Tongue (tissue), 2 donors: ENCODE measurements around the gene SLC10A3. TPM values are rescaled to one million over a fixed set of nuclear protein-coding genes. Genes with fewer than 3 reads are reported as not detected.
"Not testable (repeated sequence)": the region's sequence is repeated elsewhere in the genome, so short reads cannot be mapped to it uniquely, and the experiment has no call there.

Experiments
- DNase-seq: peaks from one replicate; pipeline ENCODE4 v3.0.0-alpha.2; 2015
- total RNA-seq: library from RNA; depleted of rRNA; stranded (reverse); fragments of >200 nt; gene quantifications from one replicate; pipeline ENCODE4 v1.2.3, GENCODE V29; 2014

Gene SLC10A3
- total RNA-seq, 1 donor from 2014 or later, result 16.3 TPM

DNA sequence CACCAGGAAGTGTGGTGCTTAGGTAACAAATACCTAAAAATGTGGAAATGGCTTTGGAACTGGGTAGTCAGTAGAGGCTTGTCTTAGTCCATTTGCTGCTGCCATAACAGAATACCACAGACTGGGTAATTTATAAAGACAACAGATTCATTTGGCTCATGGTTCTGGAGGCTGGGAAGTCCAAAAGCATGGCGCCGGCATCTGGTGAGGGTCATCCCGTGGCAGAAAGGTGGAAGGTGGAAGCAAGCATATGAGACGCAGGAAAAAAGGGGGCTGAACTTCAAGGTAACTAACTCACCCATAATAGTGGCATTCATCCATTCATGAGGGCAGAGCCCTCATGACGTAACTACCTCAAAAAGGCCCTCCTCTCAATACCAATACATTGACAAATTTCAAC is 19.0 kb upstream of the SLC10A3 start:
- no peak for DNase-seq

DNA sequence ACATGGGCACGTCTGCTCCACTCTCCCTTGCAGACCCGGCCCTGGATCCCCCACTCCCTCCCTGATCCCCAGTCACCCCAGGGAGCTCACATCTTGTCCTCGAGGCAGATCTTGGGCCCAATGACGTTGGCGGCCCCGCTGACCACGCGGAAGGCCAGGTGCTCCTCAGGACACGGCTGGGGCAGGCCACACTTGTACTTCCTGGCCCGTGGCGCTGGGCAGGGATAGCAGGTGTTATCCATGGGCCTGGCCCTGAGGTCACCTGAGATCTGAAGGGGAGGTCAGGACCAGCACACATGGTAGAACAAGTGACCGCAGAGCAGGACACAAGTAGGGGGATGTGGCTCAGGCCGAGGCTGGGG is 17.9 kb upstream of the SLC10A3 start:
- DNase-seq, result no peak

DNA sequence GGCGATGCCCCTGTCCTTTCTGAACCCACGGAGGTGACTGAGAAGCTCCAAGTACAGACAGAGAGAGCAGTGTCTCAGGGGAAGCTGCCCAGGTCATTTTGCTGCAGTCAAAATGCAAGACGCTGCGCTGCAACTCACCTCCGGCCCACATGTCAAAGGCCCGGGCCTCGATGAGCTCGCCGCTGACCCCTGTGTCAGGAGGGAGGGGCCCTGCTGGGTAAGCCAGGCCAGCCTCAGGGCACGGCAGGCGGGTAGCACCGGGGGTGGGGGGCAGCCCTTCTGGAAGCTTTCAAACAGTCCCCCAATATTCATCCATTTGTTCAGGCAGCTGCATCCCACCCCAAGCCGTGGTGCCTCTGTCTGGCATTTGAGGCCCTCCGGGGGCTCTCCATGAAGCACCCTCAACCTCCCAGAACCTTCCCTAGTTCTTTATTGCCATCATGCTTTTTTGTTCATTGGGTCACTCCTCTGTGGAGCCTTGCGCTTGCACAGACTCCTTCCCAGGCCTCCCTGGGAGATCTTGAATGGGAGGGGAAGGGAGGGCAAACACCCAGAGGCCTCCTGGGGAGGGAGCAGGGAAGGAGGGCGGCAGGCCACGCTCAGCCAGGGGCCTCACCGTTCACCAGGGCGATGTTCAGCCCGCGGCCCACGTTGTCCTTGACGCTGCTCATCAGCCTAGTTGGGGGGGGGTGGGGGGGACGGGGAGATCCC is 17.4 kb upstream of the SLC10A3 start:
- DNase-seq, result no peak

DNA sequence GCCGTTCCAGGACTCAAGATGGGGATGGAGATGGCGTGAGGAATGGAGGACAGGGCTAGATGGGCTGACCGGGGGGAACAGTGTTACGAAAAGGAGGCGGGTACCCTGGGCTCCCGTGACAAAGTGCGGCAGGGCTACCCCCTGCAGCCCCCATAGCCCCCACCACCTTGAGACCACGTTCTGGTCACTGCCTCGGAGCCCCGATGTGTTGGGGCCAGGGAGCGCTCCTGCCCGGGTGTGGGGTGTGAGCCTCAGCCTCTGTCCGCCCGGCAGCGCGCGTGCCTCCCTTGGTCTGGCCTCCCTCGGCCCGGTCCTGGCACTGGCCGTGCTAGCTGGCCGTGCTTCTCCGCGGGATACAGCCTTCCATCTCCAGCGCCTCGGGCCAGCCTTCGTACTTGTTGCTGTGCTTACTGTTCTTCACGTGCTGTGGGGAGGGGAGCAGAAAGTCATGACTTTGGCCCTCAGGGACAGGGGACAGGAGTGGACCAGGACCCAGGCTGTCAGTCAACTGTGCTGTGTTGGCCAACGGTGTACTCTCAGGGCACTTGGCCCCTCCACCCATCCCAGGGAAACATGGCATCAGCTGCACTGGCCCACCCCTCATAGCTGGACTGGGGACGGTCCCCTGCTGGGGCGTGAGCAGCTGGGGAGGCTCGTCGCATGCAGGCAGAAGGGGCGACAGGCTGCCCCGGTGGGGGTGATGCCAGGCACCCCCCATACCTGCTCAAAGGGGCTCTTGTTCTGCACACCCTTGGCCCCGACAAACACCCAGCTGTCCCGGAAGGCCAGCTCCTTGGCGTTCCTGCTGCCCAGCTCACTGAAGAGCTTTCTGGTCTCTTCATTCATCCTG is 16.3 kb upstream of the SLC10A3 start:
- DNase-seq, result no peak

DNA sequence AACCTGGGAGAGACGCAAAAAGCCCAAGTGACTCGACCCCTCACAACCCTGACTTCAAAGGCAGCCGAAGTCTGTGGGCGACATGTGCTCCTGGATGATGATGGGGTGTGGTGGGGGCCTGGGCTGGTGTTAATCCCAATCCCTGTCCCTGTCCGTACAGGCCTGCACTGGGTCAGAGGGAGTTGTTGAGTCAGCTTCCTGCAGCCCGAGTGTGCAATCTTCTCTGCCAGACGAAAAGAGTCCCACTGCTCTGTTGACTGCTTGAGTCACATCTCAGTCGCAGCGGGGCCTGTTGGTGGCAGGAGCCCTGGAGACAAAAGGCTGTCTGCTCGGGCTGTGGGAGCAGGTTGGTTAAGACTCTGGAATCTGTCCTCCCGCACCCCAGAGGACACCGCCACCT is 15.3 kb upstream of the SLC10A3 start:
- no peak for DNase-seq

DNA sequence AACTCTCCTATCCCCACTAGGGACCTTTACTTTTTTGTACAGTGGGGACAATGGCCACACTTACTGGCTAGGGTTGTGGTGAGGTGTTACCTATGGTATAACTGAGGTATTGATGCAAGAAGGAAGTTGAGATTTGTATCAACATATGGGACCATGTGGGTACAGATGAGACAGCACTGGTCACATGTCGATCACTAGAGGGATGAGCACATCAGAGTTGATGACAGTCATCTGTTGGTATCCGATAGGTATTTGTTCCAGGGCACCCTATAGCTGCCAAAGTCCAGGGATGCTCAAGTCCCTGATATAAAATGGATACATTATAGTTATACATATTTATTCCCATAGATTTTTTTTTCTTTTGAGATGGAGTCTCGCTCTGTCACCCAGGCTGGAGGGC is 12.6 kb upstream of the SLC10A3 start:
- no peak for DNase-seq

DNA sequence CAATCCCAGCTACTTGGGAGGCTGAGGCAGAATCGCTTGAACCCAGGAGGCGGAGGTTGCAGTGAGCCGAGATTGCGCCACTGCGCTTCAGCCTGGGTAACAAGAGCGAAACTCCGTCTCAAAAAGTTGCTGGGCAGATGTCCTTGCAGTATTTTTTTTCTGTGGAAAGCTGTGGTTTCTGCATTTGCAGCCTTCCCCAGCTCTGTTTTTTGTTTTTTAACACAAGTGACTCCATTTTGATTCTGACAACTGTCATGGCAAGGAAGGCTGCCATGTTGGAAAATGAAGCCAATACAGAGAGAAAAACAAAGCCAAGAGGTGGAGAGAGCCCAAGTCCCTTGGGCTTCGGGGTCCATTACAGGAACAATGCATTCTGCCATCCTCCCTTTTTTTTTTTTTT is 11.7 kb upstream of the SLC10A3 start:
- no peak for DNase-seq

DNA sequence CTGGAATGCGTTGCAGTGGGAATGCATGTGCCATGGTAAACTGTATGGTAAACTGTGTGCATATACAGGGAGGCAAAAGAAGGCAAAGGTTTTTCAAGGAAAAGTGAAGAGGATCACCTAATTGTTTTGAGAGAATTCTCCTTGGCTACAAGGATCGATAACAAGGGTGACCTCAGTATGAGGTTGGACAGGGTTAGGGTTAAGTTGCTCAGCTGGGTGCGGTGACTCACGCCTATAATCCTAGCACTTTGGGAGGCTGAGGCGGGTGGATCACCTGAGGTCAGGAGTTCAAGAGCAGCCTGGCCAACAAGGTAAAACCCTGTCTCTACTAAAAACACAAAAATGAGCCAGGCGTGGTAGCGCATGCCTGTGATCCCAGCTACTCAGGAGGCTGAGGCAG is 11.0 kb upstream of the SLC10A3 start:
- not testable (repeated sequence) for DNase-seq

DNA sequence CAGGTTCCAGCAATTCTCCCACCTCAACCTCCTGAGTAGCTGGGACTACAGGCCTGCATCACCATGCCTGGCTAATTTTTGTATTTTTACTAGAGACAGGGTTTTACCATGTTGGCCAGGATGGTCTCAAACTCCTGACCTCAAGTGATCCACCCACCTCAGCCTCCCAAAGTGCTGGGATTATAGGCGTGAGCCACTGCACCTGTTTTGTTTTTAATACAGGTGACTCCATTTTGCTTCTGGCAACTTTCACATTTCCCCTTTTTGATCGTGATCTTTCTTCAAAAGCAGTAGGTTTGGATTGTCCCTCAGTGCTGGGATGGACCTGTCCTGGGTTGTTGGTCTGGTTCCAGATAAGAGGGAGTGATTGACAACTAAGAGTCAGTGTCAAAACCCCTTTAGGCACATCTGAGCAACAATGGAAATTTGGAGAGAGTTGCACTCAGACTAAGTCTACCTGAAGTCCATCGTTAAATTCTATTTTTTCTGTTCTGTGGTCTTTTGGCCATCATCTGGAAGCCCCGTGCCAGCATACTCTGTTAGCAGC is 6.2 kb upstream of the SLC10A3 start:
- not testable (repeated sequence) for DNase-seq

DNA sequence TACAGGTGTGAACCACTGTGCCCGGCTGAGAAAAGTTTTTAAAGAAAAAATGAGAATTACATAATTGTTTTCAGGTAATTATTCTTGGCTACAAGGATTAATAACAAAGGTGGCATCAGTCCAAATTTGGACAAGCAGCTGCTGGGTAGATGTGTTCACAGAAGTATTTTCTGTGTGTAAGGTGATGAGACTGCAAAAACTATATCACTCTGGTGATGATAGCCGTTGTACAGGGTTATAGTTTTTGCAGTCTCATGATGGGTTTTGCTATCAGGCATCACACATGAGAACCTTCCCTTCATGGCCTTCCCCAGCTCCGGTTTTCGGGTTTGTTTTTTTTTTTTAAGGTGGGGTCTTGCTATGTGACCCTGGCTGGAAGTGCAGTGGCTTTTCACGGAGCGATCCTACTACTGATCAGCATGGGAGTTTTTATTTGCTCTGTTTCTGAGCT is 5.1 kb upstream of the SLC10A3 start:
- no peak for DNase-seq

DNA sequence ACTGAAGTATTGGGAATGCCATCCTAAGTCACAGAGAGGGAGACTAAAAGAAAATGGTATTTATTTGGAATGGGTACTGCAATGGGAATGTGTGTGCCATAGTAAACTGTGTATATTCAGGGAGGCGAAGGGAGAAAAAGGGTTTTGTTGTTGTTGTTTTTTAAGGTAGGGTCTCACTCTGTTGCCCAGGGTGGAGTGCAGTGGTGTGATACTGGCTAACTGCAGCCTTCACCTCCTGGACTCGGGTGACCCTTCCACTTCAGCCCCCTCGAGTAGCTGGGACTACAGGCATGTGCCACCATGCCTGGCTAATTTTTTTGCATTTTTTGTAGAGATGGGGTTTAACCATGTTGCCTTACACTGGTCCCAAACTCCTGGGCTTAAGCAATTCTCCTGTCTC is 4.3 kb upstream of the SLC10A3 start:
- DNase-seq, result no peak

DNA sequence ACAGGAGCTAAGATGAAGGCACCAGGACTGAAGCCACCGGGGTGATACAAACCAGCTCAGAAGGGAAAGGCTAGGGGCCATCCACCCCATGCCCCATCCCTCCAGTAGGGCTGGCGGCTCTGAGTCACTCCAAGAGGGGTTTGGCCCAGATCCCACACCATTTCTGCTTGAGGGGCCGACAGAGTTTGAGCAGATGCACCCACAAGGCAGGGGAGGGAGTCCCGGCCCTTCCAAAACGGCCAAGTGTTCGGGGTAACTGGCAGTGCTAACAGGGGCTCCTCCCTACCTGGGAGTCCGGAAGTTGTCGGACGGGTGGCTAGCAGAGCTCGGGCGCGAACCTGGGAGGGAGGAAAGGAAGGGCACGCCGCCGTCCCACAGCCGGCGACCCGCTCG is 412 bp downstream of the SLC10A3 start:
- DNase-seq, result peak; percentile 51

DNA sequence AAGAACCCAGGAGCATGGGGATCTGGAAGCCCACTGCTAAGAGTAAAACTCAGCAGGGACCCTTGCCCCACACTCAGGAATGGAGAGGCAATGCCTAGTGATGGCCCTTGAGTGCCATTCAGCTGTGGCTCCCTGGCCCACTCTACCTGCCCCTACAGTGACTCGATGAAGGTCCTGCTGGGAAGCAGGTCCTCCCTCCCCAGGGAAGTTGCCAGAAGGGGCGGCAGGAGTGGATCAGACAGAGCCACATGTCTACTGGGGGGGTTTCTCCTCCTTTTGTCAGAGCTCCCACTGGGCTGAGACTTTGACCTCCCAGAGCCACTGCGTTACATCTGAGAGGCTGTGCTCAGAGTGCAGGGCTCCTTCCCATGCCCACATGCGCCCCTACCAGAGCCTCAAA is 1.2 kb downstream of the SLC10A3 start:
- no peak for DNase-seq

DNA sequence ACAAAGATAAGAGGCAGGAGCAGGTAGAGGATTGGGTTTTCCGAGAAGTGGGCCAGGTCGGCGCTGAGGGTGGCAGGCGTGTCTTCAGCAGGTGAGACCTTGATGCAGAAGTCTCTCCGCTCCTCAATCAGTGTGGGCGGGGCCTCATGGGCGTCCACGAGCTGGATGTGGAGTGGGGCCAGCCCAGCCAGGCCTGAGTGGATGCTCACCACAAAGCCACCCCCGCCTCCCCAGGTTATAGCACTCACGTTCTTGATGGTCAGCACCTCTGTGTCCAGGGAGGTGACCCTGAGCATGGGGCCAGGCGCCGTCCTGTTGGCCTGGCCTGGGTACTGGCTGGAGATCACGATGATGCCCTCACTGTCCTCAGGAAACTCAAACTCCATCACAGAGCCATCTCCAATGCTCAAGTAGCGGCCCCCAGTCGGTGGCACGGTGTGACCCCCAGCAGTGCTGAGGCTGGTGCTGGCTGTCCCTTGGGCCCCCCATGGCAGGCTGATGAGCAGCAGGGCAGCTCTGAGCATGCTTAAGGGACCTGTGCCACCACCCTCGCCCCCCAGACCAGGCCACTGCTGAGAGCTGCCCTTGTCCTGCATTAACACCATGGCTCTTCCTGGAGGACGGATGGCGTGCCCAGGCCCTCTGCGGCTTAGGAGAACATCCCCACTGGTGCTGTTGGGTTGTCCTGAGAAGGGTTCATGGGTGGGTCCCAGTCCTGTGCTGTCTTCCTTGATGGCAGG is 1.9 kb downstream of the SLC10A3 start:
- DNase-seq, result no peak

DNA sequence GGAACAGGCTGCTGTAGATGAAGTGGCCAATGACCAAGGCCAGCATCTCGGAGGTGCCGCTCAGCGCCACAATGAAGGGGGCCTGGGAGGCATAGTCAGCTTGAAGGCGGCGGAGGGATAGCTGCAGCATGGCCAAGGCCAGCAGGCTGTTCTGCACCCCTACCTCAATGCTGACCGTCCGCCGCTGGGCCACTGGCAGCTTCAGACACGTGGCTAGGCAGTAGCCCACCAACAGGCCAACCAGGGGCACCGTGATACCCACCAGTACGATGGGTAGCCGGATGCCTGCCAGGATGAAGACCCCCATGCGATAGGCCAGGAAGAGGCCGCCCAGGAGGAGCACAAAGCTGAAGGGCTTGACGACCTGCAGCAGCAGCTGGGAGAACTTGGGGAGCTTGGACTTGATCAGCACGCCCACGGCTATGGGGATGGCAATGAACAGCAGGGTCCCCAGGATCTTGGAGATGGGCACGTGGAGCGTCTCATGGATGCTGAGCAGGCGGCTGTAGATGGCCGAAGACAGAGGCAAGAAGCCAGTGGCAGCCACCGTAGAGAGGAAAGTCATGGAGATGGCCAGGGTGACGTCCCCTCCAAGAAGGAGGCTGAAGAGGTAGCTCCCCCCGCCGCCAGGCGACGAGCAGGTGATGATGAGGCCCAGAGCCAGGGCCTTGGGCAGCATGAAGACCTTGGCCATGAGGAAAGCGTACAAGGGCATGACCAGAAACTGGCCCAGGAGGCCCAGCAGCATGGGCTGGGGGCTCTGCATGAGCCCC is 2.7 kb downstream of the SLC10A3 start:
- DNase-seq, result no peak

DNA sequence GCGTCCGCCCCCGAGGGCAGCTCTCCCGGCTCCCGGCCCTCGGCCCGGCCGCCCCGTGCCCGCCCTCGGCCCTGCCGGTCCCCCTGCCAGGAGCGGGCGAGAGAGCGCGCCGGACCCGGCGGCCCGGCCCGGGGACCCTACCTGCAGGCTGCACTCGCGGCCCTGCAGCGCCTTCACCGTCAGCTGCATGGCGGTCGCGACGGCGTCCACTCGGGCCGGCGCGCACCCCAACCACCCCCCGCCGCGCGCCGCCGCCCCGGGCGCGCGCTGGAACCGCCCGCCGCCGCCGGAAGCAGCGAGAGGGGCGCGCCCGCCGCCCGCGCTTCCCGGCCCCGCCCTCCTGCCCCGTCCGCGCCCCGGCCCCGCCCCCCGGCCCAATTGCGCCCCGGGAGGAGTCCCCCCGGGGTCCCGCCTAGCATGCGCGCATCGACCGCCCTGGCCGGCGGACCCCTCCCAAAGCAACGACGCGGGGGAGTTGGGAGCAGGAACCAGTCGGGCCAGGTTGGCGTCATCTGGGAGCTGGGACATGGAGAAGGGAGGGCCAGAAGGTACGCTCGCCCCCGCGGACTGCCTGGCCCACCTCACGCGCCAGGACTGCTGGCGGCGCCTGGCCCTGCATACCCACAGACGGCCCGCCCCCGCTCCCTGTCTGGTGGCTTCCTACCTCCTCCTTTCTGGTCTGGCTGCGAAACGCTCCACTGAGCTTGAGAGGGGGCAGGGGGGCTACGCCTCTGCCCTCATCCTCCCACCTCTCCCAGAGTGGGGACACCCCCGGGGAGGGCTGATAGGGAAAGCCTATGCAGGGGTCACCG is 3.8 kb downstream of the SLC10A3 start, which contains the start of gene UBL4A:
UBL4A (minus strand) TSS at position 220 of the 812 bp plus-strand sequence; CDS start at position 189, 31 bp downstream.
- peak; percentile 68 for DNase-seq

DNA sequence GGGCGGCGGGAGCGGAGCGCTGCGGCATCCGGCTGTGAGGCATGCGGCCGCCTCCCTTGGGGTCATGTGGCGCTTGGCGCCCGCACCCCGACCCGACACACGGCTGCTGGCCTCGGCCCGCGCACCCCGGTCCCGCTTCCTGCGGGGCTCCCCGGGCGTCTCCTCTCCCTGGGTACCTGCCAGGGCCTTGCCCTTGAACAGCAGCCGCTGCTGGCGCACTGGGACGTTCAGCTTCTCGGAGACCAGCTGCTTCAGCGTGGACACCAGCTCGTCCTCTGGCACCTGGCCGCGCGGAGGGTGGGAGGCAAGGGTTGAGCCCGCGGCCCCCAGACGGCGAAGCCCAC is 4.4 kb downstream of the SLC10A3 start:
- peak; percentile 24 for DNase-seq

DNA sequence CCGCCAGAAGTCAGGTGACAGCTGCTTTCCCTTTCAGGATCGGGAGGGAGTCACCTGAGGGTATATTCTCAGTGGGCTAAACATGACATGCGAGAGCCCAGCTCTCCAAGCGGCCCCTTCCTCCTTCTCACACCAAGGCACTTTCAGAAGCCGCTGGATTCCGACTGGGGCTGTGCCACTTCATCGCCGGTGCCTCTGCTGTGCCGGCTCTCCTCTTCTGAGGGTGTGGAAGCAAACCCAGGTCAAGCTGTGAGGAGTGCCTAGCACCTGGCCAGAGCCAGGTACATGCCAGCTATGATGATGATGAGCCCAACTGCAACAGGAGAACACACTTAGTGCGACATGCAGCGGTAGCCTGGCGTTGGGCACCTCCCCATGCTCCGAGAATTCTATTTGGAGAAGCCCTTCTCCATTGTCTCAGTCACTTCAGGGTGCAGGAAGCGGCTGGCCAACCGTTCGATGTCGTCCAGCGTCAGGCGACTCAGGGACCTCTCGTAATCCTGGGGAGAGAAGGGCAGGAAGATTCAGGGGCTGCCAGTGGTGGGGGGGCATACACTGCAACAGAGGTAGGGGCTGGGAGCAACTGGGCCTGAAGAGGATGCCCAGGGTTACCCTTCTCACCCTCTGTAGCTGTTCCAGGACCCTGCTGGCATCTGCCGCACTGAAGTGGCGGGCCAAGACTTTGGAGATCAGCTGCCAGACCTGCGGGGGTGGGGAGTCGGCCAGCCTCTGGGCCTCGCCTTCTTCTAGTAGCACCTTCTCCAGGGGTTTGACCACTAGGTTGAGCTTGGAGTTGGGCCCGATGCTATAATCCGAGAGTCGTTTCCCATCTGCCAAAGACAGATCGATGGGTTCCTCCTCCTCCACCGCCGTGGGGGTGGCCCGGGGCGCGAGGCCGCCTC is 5.0 kb downstream of the SLC10A3 start:
- no peak for DNase-seq

DNA sequence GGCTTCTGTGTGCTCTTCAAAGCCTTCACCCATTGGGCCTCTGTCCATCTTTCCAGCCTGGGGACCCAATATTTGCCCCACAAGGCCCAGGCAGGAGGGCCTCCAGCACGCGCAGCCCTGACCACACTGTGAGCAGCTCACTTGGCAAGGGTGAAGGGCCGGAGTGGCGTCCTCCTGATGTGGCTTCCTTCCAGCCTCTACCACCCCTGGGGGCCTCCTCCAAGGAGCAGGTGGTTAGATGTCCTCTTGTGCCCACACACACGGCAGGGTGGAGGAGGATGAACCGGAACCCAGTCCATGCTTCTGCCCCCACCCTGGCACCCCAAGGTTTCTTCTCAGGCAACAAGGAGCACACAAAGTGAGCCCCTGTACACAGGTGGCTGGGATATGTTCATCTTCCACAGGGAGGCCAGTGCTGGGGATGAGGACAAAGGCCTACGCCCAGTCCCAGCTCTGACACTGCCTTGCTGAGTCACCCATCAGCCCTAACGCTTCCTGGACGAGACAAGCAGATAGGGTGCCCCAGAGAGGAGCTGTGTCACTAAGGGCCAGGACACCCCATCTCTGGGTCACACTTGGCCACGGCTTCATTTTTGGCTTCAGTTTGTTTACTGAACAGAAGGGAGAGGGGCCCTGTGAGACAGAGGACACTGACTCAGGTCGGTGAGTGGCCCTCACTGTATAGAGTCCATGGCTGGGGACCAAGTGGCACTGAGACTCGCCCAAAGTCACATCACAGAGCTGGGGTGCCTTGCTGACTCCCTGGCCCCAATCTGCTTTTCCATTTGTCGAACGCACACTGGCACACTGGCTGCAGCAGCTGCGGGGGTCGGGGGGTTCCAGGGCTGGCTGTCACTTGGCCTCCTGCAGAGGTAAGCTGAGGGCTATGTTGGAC is 5.9 kb downstream of the SLC10A3 start:
- DNase-seq, result no peak
